Stomach (tissue), 4 donors: ENCODE results near the gene USP53.

Experiments
- CTCF ChIP-seq, 7 experiments: fragments of 450-650 bp in 4 of 7; fragments of 200-600 bp in 3 of 7; sonication (generic) in 3 of 7; IDR thresholded peaks; one replicate each; pipeline ENCODE4 v1.5.1; 2016 to 2019; ENCODE audit warnings: antibody characterized with exemption in 7 of 7, control low read depth in 2 of 7, mild to moderate bottlenecking in 1 of 7
- EP300 ChIP-seq: sonication (generic); formaldehyde crosslinking; IDR thresholded peaks from one replicate; pipeline ENCODE4 v1.6.1; 2017; ENCODE audit warnings: antibody characterized with exemption
- POLR2A ChIP-seq, 4 donors: fragments of 450-650 bp; IDR thresholded peaks; one replicate each; pipeline ENCODE4 v1.6.1; 2016; ENCODE audit warnings: antibody characterized with exemption in 4 of 4, control low read depth in 2 of 4, mild to moderate bottlenecking in 1 of 4, moderate library complexity in 1 of 4
- POLR2AphosphoS5 ChIP-seq, 3 donors: sonication (generic); formaldehyde crosslinking; IDR thresholded peaks; one replicate each; pipeline ENCODE4 v1.6.1; 2016; ENCODE audit warnings: antibody characterized with exemption in 3 of 3

GRCh38 chr4:119228406-119228805 lies 15.9 kb downstream of the USP53 start:
- TF ChIP-seq CTCF (IDR thresholded peaks at IDR 0.05) (no peak), POLR2A (IDR thresholded peaks at IDR 0.05) (no peak), EP300 (no peak), POLR2AphosphoS5 (IDR thresholded peaks at IDR 0.05) (no peak)
